SIG-M5 (cell line): ENCODE measurements around the gene PAPLN.

Experiments used
- DNase-seq: peaks from one replicate; lab custom pipeline; 2025; lab: John Stamatoyannopoulos, UW

Gene PAPLN

GRCh38 chr14:73261520-73262426, 24.5 kb downstream of the PAPLN start:
- no peak for DNase-seq

- no peak for DNase-seq
Observed at GRCh38 chr14:73262427-73263183, 25.3 kb downstream of the PAPLN start.

- DNase-seq: no peak
Observed at GRCh38 chr14:73263606-73264005, 26.3 kb downstream of the PAPLN start.

GRCh38 chr14:73264080-73264884, 27.0 kb downstream of the PAPLN start:
- DNase-seq: no peak

GRCh38 chr14:73264885-73265720, 27.8 kb downstream of the PAPLN start:
- no peak for DNase-seq

- no peak for DNase-seq
Observed at GRCh38 chr14:73265721-73266046, 28.4 kb downstream of the PAPLN start.

- no peak for DNase-seq
Observed at GRCh38 chr14:73266317-73266716, 29.0 kb downstream of the PAPLN start.

GRCh38 chr14:73267474-73267873, 30.2 kb downstream of the PAPLN start:
- no peak for DNase-seq

- no peak for DNase-seq
Observed at GRCh38 chr14:73269729-73270531, 32.6 kb downstream of the PAPLN start.

GRCh38 chr14:73272393-73272792, 35.1 kb downstream of the PAPLN start:
- no peak for DNase-seq

GRCh38 chr14:73273799-73274198, 36.5 kb downstream of the PAPLN start:
- no peak for DNase-seq

- DNase-seq: no peak
Observed at GRCh38 chr14:73276836-73277235, 39.5 kb downstream of the PAPLN start.

GRCh38 chr14:73277376-73277775, 40.1 kb downstream of the PAPLN start:
- DNase-seq: no peak

GRCh38 chr14:73280903-73281302, 43.6 kb downstream of the PAPLN start:
- no peak for DNase-seq

GRCh38 chr14:73283608-73284379, 46.5 kb downstream of the PAPLN start:
- no peak for DNase-seq

- DNase-seq: no peak
Observed at GRCh38 chr14:73285979-73286378, 48.7 kb downstream of the PAPLN start.

- DNase-seq: no peak
Observed at GRCh38 chr14:73286598-73286997, 49.3 kb downstream of the PAPLN start.

- DNase-seq: no peak
Observed at GRCh38 chr14:73287071-73287470, 49.8 kb downstream of the PAPLN start.

GRCh38 chr14:73289308-73289707, 52.0 kb downstream of the PAPLN start:
- no peak for DNase-seq

- no peak for DNase-seq
Observed at GRCh38 chr14:73289729-73290128, 52.4 kb downstream of the PAPLN start.
